Fibroblast of upper back skin (primary cell): ENCODE measurements around the gene CLHC1.
A peak's percentile ranks its signal among the peaks of the same experiment; 100 is the strongest.
"Not testable (repeated sequence)": the region's sequence is repeated elsewhere in the genome, so short reads cannot be mapped to it uniquely, and the experiment has no call there.

Experiments used
- DNase-seq: peaks from one replicate; pipeline ENCODE4 v3.0.0-alpha.2; 2013

CLHC1 gene

GRCh38 chr2:55152475-55153412, 79.3 kb downstream of the CLHC1 start:
- DNase-seq: no peak

GRCh38 chr2:55151733-55152433, 80.2 kb downstream of the CLHC1 start:
- DNase-seq: no peak

DNA sequence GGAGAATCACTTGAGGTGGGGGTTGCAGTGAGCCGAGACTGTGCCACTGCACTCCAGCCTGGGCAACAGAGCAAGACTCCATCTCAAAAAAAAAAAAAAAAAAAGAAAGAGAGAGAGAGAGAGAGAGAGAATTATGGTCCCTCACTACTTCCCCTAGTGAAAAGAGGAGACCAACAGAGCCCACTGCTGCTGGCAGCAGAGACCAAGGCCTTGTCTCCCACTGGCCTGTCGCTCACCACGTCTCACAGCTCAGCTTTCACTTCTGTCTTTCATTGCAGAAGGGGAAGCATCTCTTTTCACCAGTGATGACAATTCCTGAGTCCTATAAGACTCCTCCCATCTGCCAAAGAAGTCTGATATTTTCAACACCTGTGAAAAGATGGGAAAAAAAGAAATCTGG, 81.3 kb downstream of the CLHC1 start:
- DNase-seq: no peak

DNA sequence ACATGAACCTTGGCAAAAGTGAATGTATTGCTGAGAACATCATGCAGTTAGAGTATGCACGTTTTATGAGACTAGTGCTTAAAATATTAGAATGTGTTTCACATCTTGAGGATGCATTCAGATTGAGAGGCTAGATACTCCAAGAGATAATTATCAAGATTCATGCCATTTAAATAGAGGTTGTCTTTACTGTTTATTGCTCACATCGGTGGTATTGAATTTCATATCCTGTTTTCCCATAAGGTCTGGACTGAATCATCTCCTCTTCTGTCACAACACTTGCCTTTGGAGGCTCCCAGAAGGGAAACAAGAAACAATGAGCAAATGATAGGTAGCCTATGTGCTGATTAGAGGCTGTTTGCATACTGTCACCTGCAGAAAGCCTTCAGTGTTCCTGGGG, 83.8 kb downstream of the CLHC1 start:
- DNase-seq: peak; percentile 50

DNA sequence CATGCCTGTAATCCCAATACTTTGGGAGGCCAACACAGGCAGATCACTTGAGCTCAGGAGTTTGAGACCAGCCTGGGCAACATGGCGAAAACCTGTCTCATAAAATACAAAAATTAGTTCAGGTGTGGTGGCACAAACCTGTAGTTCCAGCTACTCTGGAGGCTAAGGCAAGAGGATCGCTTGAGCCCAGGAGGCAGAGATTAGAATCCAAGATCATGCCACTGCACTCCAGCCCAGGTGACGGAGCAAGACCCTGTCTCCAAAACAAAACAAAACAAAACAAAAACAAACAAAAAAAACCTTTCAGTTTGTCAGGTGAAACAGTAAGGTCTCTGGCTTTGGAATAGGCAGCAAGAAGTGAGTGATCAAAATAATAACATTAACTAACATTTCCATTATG, 84.6 kb downstream of the CLHC1 start:
- DNase-seq: no peak

DNA sequence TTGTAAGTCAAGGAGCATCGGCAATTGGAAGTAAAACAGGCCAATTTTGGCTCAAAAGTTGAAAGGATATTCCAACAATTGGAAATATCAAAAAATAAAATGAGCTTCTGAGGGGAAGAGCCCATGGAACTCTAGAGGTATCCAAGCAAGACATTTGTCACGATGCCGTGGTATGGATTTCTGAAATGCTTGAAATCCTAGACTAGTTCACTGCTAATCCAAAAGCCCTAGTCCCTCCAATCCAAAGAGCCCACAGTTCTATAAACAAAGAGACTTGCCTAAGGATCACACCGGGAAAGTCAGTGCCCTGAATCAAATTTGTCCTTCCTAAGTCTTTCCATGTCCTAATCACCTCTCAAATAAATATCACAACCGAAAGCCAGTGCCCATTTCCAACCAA, 85.1 kb downstream of the CLHC1 start:
- DNase-seq: no peak

- DNase-seq: no peak
Observed at GRCh38 chr2:55146263-55146662, 85.8 kb downstream of the CLHC1 start.

GRCh38 chr2:55144922-55145820, 86.9 kb downstream of the CLHC1 start:
- DNase-seq: no peak

- not testable (repeated sequence) for DNase-seq
Observed at GRCh38 chr2:55143706-55144105, 88.4 kb downstream of the CLHC1 start.

DNA sequence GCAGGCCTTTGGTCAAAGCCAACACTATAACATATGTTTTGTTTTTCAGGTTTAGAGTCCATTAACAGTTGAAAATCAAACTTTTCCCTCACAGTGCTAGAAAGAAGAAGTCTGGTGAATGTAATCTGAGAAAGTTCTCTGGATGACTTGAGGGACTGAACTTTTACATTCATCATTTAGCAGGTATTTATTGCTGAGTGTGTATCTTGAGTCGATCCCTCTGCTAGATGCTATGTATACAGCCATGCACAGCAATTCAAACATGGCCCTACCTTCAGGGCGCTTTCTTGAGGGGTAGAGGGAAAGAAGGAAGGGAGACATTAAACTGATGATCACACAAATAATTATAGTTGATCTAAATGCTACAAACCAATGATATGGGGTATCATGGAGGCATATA, 89.6 kb downstream of the CLHC1 start:
- DNase-seq: no peak

DNA sequence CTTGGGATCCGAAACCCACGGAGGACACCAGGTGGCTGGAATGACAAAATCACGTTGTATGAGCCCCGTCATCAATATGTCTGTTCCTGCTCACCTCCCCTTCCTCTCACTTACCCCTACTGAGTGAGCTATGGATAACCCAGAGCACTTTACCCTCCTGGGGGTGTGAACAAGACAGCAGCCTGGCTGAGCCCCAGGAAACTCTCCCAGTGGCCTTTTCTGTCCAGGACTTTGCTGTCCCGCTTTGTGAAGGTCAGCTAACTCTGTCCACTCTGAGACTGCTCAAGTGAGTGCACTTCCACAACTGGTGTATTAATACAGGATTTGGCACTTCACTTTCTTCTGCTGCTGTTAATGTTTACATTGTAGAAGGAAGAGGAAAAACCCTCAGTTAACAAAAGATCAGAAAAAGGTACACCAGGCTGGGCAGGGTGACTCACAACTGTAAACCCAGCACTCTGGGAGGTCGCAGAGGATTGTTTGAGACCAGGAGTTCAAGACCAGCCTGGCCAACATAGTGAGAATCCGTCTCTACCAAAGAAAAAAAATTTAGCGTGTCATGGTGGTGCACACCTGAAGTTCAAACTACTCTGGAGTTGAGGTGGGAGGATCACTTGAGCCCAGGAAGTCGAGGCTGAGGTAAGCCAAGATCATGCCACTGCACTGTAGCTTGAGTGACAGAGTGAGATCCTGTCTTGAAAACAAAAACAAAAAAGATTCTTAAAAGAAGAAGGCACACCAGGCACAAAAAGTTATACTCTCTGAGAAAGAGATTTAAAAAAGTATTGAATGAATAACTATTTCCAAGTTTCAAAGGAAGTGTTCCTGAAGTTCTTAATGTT, 90.3 kb downstream of the CLHC1 start:
- no peak for DNase-seq

DNA sequence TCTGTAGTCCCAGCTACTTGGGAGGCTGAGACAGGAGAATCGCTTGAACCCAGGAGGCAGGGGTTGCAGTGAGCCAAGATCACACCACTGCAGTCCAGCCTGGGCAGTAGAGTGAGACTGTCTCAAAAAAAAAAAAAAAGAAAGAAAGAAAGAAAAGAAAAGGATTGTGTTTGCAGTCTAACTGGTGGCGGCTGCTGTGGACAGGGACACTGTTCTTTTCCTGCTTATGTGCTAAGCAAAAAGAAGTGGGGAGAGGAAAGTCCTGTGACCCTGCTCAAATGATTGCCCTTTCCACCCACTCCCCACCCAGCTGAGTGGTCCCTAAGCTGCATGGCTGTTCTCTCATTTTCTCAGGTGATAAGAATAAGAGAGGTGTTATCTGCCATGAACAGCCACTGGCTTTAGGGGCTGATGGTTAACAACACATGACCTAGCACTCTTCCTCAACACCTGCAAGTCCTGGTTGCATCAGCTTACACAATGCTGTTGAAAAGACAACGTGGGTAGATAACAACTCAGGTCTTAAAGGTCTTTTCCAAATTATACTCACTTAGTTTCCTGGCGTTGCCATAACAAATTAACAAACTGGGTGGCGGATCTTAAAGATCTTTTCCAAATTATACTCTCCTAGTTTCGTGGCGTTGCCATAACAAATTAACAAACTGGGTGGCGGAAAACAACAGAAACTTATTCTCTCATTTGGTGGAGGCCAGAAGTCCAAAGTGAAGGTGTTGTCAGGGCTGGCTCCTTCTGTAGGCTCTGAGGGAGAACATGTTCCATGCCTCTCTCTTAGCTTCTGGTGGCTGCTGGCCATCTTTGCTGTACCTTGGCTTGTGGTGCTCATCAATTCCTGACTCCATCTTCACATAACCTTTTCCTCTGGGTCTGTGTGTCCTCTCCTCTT, 91.5 kb downstream of the CLHC1 start:
- DNase-seq: no peak

DNA sequence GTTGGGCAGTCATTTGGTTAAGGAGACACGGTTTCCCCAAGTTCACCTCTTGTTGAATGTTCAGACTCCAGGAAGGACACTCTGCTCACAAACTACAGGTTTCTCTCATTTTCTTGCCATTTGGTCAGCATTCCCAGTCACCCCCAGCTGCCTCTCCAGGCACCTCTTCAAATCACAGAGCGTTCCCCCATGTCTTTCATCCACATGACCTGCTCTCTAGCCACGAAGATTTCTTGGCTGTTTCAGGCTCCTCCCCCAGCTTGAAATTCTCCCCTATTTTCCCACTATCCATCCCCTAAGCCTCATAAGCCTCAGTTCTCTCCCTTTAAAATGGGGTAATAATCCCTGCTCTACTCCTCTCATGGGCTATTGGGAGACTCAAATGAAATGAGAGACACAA, 92.8 kb downstream of the CLHC1 start:
- DNase-seq: no peak

DNA sequence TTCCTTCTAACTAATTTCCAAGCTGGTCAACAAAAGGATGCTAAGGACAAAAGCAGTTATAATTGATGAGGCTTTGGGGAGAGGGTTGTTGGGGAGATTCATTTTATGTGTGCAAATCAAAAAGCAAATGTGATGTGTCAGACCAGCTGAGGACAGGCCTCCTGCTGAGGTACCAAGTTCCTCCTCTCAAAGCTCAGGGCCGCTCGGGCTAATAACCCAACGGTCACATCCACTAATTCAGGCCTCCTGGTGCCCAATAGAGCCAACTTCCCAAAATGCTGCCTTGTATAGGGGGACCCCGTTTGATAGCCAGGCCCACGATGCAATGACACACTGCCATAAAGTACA, 93.2 kb downstream of the CLHC1 start:
- DNase-seq: no peak

DNA sequence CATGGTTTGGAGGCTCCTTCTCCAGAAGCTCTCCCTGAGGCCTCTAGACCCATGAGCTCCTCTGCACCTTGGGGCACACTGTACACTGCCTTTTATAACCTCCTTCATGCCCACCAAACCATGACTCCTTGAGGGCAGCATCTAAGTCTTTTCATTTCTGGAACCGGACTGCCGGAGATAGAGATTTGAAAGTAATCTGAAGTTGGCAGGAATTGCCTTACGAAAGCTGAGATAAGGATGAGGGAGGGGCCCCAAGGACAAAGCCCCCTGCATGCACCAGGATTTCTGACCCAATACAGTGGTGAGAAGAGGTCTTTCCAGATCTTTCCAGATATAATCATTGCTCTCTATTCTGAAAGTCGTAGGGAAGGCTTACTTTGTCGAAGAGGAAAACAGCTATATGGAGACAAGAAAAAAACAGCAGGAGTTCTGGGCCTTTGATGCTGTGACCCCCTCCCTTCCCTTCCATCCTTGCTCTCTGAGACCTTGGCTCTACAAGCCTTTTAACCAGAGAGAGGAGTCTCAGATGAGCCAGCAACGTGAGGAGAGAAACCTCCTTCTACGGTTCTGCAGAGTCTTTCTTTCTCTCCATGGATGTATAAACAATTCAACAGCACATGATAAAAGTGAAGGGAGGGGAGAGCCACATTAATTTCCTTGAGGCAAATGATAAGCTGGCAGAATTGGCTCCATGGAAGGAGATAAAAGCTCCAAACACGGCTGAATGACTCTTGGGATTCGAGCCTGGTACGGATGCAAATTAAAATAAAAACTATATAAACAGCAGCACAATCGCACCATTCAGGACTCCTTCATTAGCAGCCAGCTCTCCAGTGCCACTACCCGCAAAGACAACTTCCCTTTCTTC, 93.8 kb downstream of the CLHC1 start:
- DNase-seq: no peak

- no peak for DNase-seq
Observed at GRCh38 chr2:55137024-55137958, 94.8 kb downstream of the CLHC1 start.

DNA sequence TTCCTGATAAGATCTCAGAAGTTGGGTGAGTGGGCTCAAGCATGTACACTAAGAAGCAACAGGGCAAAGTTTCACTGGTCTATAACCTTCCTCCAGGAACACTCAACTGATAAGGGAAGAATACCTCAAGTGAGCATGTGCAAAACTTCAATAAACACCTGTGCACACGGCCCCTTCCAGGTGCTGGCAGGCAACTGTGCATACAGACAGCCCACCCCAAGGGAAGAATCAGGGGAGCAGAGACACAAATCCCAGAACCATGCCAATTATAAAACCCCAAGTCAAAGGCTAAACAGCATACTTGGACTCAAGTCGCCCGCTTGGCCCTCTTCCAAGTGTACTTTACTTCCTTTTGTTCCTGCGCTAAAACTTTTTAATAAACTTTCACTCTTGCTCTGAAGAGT, 96.0 kb downstream of the CLHC1 start:
- DNase-seq: no peak

DNA sequence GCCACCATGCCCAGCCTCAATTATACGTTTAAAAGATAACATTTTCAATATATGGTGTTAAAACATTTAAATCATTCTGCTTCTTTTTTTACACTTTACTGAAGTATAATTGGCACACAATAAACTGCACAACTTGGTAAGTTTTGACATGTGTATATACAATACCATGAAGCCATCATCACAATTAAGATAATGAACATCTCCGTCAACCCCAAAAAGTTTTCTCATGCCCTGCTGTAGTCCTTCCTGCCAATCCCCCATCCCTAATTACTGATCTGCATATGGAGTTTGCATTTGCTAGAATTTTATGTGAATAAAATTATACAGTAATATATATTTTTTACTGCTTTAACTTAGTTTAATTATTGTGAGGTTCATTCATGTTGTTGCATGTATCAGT, 96.6 kb downstream of the CLHC1 start:
- no peak for DNase-seq

- no peak for DNase-seq
Observed at GRCh38 chr2:55134316-55134706, 97.8 kb downstream of the CLHC1 start.
